DOHH2 (cell line): ENCODE data around the gene SLC18B1.

Experiments used
- H3F3A ChIP-seq: fragments of 200-600 bp; sonication (generic), shearing (Covaris generic); 2 replicates; pipeline ENCODE4 v1.6.0; 2016; ENCODE audit warnings: antibody characterized with exemption, mild to moderate bottlenecking; ENCODE audit not compliant: control insufficient read depth, insufficient read depth
- H3K27ac ChIP-seq: fragments of 200-600 bp; sonication (generic); 2 replicates; pipeline ENCODE4 v1.5.1; 2014; ENCODE audit warnings: low read depth, mild to moderate bottlenecking, low read length, moderate library complexity
- H3K27me3 ChIP-seq: fragments of 200-600 bp; sonication (generic); 2 replicates; pipeline ENCODE4 v1.6.1; 2014; ENCODE audit warnings: mild to moderate bottlenecking, low read length, mixed read lengths; ENCODE audit not compliant: control insufficient read depth
- H3K36me3 ChIP-seq: fragments of 200-600 bp; sonication (generic); 2 replicates; pipeline ENCODE4 v1.6.1; 2014; ENCODE audit warnings: mild to moderate bottlenecking, low read length, moderate library complexity, mixed read lengths; ENCODE audit not compliant: control insufficient read depth
- H3K4me1 ChIP-seq: fragments of 200-600 bp; sonication (generic); 2 replicates; pipeline ENCODE4 v1.6.1; 2014; ENCODE audit warnings: mild to moderate bottlenecking, low read length, mixed read lengths; ENCODE audit not compliant: control insufficient read depth
- H3K4me2 ChIP-seq: fragments of 200-600 bp; sonication (generic); 2 replicates; pipeline ENCODE4 v1.6.0; 2014; ENCODE audit warnings: mild to moderate bottlenecking, low read length, moderate library complexity
- H3K4me3 ChIP-seq: fragments of 200-600 bp; sonication (generic); 2 replicates; pipeline ENCODE4 v1.5.1; 2014; ENCODE audit warnings: mild to moderate bottlenecking, low read length, mixed read lengths
- H3K79me2 ChIP-seq: fragments of 200-600 bp; sonication (generic); 2 replicates; pipeline ENCODE4 v1.6.1; 2014; ENCODE audit warnings: mild to moderate bottlenecking, low read length, mixed read lengths; ENCODE audit not compliant: control insufficient read depth
- H3K9me2 ChIP-seq: fragments of 200-600 bp; sonication (generic); replicated peaks from 2 replicates; pipeline ENCODE4 v1.6.1; 2014; ENCODE audit warnings: mild to moderate bottlenecking, low read length, mixed read lengths; ENCODE audit not compliant: control insufficient read depth
- H3K9me3 ChIP-seq: fragments of 200-600 bp; sonication (generic); 2 replicates; pipeline ENCODE4 v1.6.1; 2014; ENCODE audit warnings: antibody characterized with exemption, low read length, mixed read lengths; ENCODE audit not compliant: control insufficient read depth, insufficient read depth
- H4K20me1 ChIP-seq: fragments of 200-600 bp; sonication (generic); 2 replicates; pipeline ENCODE4 v1.6.0; 2014; ENCODE audit warnings: low read depth, mild to moderate bottlenecking, antibody characterized with exemption, low read length, moderate library complexity; ENCODE audit not compliant: control insufficient read depth, insufficient read depth
- CTCF ChIP-seq: fragments of 200-600 bp; sonication (generic); IDR thresholded peaks from one replicate; pipeline ENCODE4 v1.5.1; 2014; ENCODE audit warnings: antibody characterized with exemption, mild to moderate bottlenecking, low read depth, low read length; ENCODE audit not compliant: poor library complexity, severe bottlenecking
- EZH2phosphoT487 ChIP-seq: fragments of 200-600 bp; sonication (generic); IDR thresholded peaks from 2 replicates; pipeline ENCODE4 v1.6.1; 2017; ENCODE audit warnings: borderline replicate concordance, mild to moderate bottlenecking, antibody characterized with exemption, low read length, moderate library complexity, mixed read lengths

Gene SLC18B1

GRCh38 chr6:132728616-132729015 is 69.8 kb downstream of the SLC18B1 start:
- no peak for TF ChIP-seq CTCF
- TF ChIP-seq EZH2phosphoT487, result no peak
- H4K20me1 ChIP-seq, result no peaks in the 10 kb centered on the region
- H3K9me2 ChIP-seq, result no peaks in the 10 kb centered on the region
- no peak overlapping the region for H3K4me2 ChIP-seq
- H3K4me3 ChIP-seq, result no peak overlapping the region
- H3K9me3 ChIP-seq, result no peaks in the 10 kb centered on the region
- peaks cover 21% of the 10 kb centered on the region for H3K4me1 ChIP-seq
- H3K27ac ChIP-seq, result no peak overlapping the region
- no peaks in the 10 kb centered on the region for H3F3A ChIP-seq
- no peaks in the 10 kb centered on the region for H3K36me3 ChIP-seq
- no peaks in the 10 kb centered on the region for H3K27me3 ChIP-seq
- H3K79me2 ChIP-seq, result no peaks in the 10 kb centered on the region

DNA sequence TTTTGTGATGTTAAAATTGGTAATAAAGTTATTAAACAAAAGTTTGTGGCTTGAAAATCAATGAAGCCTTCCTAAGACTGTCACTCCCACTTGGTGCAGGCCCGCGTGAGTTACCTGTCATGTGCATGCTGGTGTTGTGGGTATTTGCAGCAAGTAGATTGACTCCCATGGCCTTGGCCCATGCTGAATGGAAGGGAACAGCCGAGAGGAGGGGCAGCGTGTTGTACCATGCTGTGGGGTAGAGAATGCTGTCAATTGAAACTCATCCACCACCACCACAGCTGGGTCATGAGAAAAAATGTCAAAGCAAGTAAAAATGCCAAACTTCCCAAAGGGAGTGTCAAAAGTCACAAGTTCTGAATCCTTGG is 71.8 kb downstream of the SLC18B1 start:
- H3F3A ChIP-seq, result no peaks in the 10 kb centered on the region
- H3K27me3 ChIP-seq, result no peaks in the 10 kb centered on the region
- TF ChIP-seq EZH2phosphoT487 (no peak), CTCF (no peak)
- peak overlapping the region; percentile 62 for H3K4me2 ChIP-seq
- no peaks in the 10 kb centered on the region for H4K20me1 ChIP-seq
- no peak overlapping the region for H3K27ac ChIP-seq
- H3K4me3 ChIP-seq, result peak overlapping the region; percentile 37; the same call in 1 of the 2 replicates
- no peaks in the 10 kb centered on the region for H3K36me3 ChIP-seq
- H3K4me1 ChIP-seq, result peaks cover 25% of the 10 kb centered on the region
- H3K9me3 ChIP-seq, result no peaks in the 10 kb centered on the region
- no peaks in the 10 kb centered on the region for H3K9me2 ChIP-seq
- no peaks in the 10 kb centered on the region for H3K79me2 ChIP-seq

DNA sequence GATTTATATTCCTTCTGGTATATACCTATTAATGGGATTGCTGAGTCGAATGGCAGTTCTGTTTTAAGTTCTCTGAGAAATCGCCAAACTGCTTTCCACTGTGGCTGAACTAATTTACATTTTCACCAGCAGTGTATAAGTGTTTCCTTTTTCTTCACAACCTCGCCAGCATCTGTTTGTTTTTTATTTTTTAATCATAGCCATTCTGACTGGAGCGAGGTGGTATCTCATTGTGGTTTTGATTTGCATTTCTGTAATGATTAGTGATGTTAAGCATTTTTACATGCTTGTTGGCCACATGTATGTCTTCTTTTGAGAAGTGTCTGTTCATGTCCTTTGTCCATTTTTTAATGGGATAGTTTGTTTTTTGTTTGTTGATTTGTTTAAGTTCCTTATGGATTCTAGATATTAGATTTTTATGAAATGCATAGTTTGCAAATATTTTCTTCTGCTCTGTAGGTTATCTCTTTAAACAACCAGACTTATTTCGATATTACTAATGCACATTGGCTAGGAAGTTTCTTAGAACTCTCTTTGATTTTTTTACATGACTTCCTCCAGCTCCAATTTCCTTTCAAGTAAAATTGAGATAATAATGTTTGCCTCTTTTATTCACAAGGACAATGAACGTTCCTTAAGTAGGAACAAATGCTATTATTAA is 72.4 kb downstream of the SLC18B1 start:
- Histone ChIP-seq H3K4me1 (peaks cover 25% of the 10 kb centered on the region), H3F3A (no peaks in the 10 kb centered on the region), H3K27me3 (no peaks in the 10 kb centered on the region), H3K79me2 (no peaks in the 10 kb centered on the region), H3K27ac (no peak overlapping the region), H3K36me3 (no peaks in the 10 kb centered on the region), H3K9me3 (no peaks in the 10 kb centered on the region), H3K9me2 (no peaks in the 10 kb centered on the region), H4K20me1 (no peaks in the 10 kb centered on the region), H3K4me2 (peak overlapping the region; percentile 62), H3K4me3 (peak overlapping the region; percentile 37)
- TF ChIP-seq EZH2phosphoT487, result no peak
- no peak for TF ChIP-seq CTCF
